IMR-90 (cell line): Measurements from ENCODE around the gene FNDC10.
"Not testable (repeated sequence)": the region's sequence is repeated elsewhere in the genome, so short reads cannot be mapped to it uniquely, and the experiment has no call there.

ENCODE experiments used
- BHLHE40 ChIP-seq: fragments of 150-350 bp; IDR thresholded peaks from 2 replicates; pipeline ENCODE4 v1.6.1; 2016; ENCODE audit warnings: mild to moderate bottlenecking, low read depth, low read length
- CEBPB ChIP-seq: IDR thresholded peaks from 2 replicates; pipeline ENCODE4 v1.6.1; 2012; ENCODE audit warnings: low read depth, low read length, improper control_type of control experiment
- CHD1 ChIP-seq: IDR thresholded peaks from 2 replicates; pipeline ENCODE4 v1.6.1; 2012; ENCODE audit warnings: low read depth, low read length, improper control_type of control experiment
- MAFK ChIP-seq: IDR thresholded peaks from 2 replicates; pipeline ENCODE4 v1.6.1; 2012; ENCODE audit warnings: low read depth, low read length, improper control_type of control experiment
- MAZ ChIP-seq: IDR thresholded peaks from 2 replicates; pipeline ENCODE4 v1.6.1; 2012; ENCODE audit warnings: low read depth, mild to moderate bottlenecking, low read length, improper control_type of control experiment, moderate library complexity, borderline replicate concordance
- MXI1 ChIP-seq: IDR thresholded peaks from 2 replicates; pipeline ENCODE4 v1.6.1; 2012; ENCODE audit warnings: low read depth, mild to moderate bottlenecking, low read length, moderate library complexity, borderline replicate concordance
- NFE2L2 ChIP-seq: fragments of 150-350 bp; IDR thresholded peaks from 2 replicates; pipeline ENCODE4 v1.6.1; 2016; ENCODE audit warnings: low read depth, mild to moderate bottlenecking, low read length
- POLR2A ChIP-seq: IDR thresholded peaks from 2 replicates; pipeline ENCODE4 v1.6.1; 2012; ENCODE audit warnings: mild to moderate bottlenecking, low read depth, low read length
- RAD21 ChIP-seq: IDR thresholded peaks from 2 replicates; pipeline ENCODE4 v1.6.1; 2012; ENCODE audit warnings: low read length, improper control_type of control experiment
- RFX5 ChIP-seq: IDR thresholded peaks from 2 replicates; pipeline ENCODE4 v1.8.0; 2012; ENCODE audit warnings: low read depth, mild to moderate bottlenecking, low read length, moderate library complexity
- SMC3 ChIP-seq: fragments of 150-350 bp; IDR thresholded peaks from 2 replicates; pipeline ENCODE4 v1.6.1; 2016; ENCODE audit warnings: low read depth, mild to moderate bottlenecking, antibody characterized with exemption, low read length, moderate library complexity
- TF ChIP-seq, protein P1 (sequence below): fragments of 150-350 bp; IDR thresholded peaks from 2 replicates; pipeline ENCODE4 v1.6.1; 2017; ENCODE audit warnings: mild to moderate bottlenecking, antibody characterized with exemption, low read length, low read depth
- TF ChIP-seq, protein P2 (sequence below): conservative IDR thresholded peaks from 2 replicates; pipeline ENCODE4 v1.5.1; 2012; ENCODE audit warnings: mild to moderate bottlenecking, low read depth, low read length, improper control_type of control experiment
- TF ChIP-seq, protein P3 (sequence below): fragments of 150-350 bp; IDR thresholded peaks from 2 replicates; pipeline ENCODE4 v1.6.1; 2016; ENCODE audit warnings: low read depth, mild to moderate bottlenecking, low read length, moderate library complexity, borderline replicate concordance

DNA sequence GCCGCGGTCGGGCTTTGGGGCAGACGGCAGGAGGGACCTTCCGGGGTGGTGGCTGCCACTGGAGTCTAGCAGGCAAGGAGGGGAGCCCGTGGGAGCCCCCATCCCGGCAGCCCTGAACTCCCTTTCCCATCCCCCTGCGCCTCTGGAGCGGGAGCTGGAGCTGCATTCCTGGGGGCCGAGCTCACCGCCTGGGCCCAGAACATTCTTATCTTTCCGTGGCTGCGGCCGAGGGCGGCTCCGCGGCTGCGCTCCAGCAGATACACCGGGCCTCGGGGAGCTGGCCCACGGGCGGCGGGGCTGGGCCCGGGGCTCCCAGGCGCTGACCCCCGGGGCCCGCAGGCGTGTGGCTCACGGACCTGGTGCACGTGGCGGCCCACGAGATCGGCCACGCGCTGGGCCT lies 33.5 kb upstream of the FNDC10 start:
- TF ChIP-seq, protein P1, sequence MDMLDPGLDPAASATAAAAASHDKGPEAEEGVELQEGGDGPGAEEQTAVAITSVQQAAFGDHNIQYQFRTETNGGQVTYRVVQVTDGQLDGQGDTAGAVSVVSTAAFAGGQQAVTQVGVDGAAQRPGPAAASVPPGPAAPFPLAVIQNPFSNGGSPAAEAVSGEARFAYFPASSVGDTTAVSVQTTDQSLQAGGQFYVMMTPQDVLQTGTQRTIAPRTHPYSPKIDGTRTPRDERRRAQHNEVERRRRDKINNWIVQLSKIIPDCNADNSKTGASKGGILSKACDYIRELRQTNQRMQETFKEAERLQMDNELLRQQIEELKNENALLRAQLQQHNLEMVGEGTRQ, result not testable (repeated sequence)
- TF ChIP-seq POLR2A, RAD21, CHD1, MAZ, BHLHE40, NFE2L2, SMC3, CEBPB, RFX5, MAFK, MXI1: not testable (repeated sequence)
- TF ChIP-seq, protein P2, sequence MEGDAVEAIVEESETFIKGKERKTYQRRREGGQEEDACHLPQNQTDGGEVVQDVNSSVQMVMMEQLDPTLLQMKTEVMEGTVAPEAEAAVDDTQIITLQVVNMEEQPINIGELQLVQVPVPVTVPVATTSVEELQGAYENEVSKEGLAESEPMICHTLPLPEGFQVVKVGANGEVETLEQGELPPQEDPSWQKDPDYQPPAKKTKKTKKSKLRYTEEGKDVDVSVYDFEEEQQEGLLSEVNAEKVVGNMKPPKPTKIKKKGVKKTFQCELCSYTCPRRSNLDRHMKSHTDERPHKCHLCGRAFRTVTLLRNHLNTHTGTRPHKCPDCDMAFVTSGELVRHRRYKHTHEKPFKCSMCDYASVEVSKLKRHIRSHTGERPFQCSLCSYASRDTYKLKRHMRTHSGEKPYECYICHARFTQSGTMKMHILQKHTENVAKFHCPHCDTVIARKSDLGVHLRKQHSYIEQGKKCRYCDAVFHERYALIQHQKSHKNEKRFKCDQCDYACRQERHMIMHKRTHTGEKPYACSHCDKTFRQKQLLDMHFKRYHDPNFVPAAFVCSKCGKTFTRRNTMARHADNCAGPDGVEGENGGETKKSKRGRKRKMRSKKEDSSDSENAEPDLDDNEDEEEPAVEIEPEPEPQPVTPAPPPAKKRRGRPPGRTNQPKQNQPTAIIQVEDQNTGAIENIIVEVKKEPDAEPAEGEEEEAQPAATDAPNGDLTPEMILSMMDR, result not testable (repeated sequence)
- TF ChIP-seq, protein P3, sequence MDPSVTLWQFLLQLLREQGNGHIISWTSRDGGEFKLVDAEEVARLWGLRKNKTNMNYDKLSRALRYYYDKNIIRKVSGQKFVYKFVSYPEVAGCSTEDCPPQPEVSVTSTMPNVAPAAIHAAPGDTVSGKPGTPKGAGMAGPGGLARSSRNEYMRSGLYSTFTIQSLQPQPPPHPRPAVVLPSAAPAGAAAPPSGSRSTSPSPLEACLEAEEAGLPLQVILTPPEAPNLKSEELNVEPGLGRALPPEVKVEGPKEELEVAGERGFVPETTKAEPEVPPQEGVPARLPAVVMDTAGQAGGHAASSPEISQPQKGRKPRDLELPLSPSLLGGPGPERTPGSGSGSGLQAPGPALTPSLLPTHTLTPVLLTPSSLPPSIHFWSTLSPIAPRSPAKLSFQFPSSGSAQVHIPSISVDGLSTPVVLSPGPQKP, result not testable (repeated sequence)
